B cell (primary cell): ENCODE data around the gene HOPX.
"Not testable (repeated sequence)": the region's sequence is repeated elsewhere in the genome, so short reads cannot be mapped to it uniquely, and the experiment has no call there.

Experiments used
- CTCF ChIP-seq: fragments of 200-600 bp; IDR thresholded peaks from one replicate; pipeline ENCODE4 v1.8.0; 2022; ENCODE audit warnings: antibody characterized with exemption, mild to moderate bottlenecking
- EZH2 ChIP-seq: IDR thresholded peaks from 2 replicates; pipeline ENCODE4 v1.6.1; 2012; ENCODE audit warnings: borderline replicate concordance, low read depth, mild to moderate bottlenecking, moderate library complexity, low read length; ENCODE audit not compliant: insufficient read depth, poor library complexity, severe bottlenecking

- TF ChIP-seq EZH2, CTCF: not testable (repeated sequence)
Observed at GRCh38 chr4:56634954-56635353, 46.1 kb downstream of the HOPX start.
